T-cell (primary cell): Measurements from ENCODE around the gene TRIM75. TPM values are rescaled to one million over a fixed set of nuclear protein-coding genes. Genes with fewer than 3 reads are reported as not detected.
"Not testable (repeated sequence)": the region's sequence is repeated elsewhere in the genome, so short reads cannot be mapped to it uniquely, and the experiment has no call there.

Experiments used
- ATAC-seq, 4 experiments: fragments of 200-7000 bp in 3 of 4; fragments of 150-1000 bp in 1 of 4; cut with Tn5 transposase; replicated peaks in 1 of 4; 1 replicate in 3 of 4; 2 replicates in 1 of 4; pipeline ENCODE4 v1.10.0; 2021; ENCODE audit warnings: moderate library complexity in 3 of 4, mild to moderate bottlenecking in 2 of 4, moderate number of reproducible peaks in 1 of 4
- CTCF ChIA-PET, 2 donors: fragments of 300-600 bp; sonication (Branson Sonifier 250); formaldehyde crosslinking; loops; one replicate each; lab custom pipeline; 2022; ENCODE audit warnings: antibody characterized with exemption in 2 of 2; lab: Charles Lee
- POLR2A ChIA-PET, 2 donors: fragments of 300-600 bp; sonication (Branson Sonifier 250); formaldehyde crosslinking; loops; one replicate each; lab custom pipeline; 2022; ENCODE audit warnings: antibody characterized with exemption in 2 of 2; lab: Charles Lee
- DNase-seq, 35 experiments: peaks; one replicate each; pipeline versions ENCODE4 v3.0.0 to v3.0.0-alpha.2; 2013 to 2023
- H3K27ac ChIP-seq: one replicate; pipeline ENCODE4 v1.5.1; 2013; ENCODE audit warnings: low read length
- H3K27me3 ChIP-seq, 2 experiments: replicated peaks in 1 of 2; 1 replicate in 1 of 2; 2 replicates in 1 of 2; pipeline versions ENCODE4 v1.6.1 to v1.7.0; 2013; ENCODE audit warnings: low read length in 1 of 2, mixed read lengths in 1 of 2; ENCODE audit not compliant: control insufficient read depth in 2 of 2, insufficient read depth in 2 of 2; ENCODE audit errors: extremely low read depth in 1 of 2
- H3K36me3 ChIP-seq, 2 donors: 1 replicate in 1 of 2; 2 replicates in 1 of 2; pipeline versions ENCODE4 v1.6.1 to v1.7.0; 2013; ENCODE audit warnings: low read length in 1 of 2; ENCODE audit not compliant: control insufficient read depth in 2 of 2, insufficient read depth in 1 of 2; ENCODE audit errors: extremely low read depth in 1 of 2
- H3K4me1 ChIP-seq, 2 experiments: 1 replicate in 1 of 2; 2 replicates in 1 of 2; pipeline versions ENCODE4 v1.6.1 to v1.7.0; 2013; ENCODE audit warnings: low read length in 2 of 2, mixed read lengths in 1 of 2; ENCODE audit not compliant: insufficient read depth in 2 of 2, control insufficient read depth in 1 of 2; ENCODE audit errors: extremely low read depth in 1 of 2
- H3K4me3 ChIP-seq, 2 donors: 1 replicate in 1 of 2; 2 replicates in 1 of 2; pipeline versions ENCODE4 v1.5.1 to v1.7.0; 2013; ENCODE audit warnings: mild to moderate bottlenecking in 2 of 2, low read length in 1 of 2, moderate library complexity in 1 of 2; ENCODE audit not compliant: control insufficient read depth in 1 of 2; ENCODE audit errors: extremely low read depth in 1 of 2
- H3K9me3 ChIP-seq: 2 replicates; pipeline ENCODE4 v1.7.0; 2013
- H3K27ac Mint-ChIP-seq, 2 donors: one replicate each; pipeline ENCODE4 v1.8.0; 2020 to 2021; ENCODE audit warnings: mild to moderate bottlenecking in 2 of 2, mixed read lengths in 2 of 2
- H3K27me3 Mint-ChIP-seq, 2 donors: one replicate each; pipeline ENCODE4 v1.8.0; 2021 to 2022; ENCODE audit warnings: mixed read lengths in 2 of 2
- H3K36me3 Mint-ChIP-seq: one replicate; pipeline ENCODE4 v1.8.0; 2021; ENCODE audit warnings: mixed read lengths
- H3K4me1 Mint-ChIP-seq, 3 donors: one replicate each; pipeline ENCODE4 v1.8.0; 2020 to 2022; ENCODE audit warnings: mixed read lengths in 3 of 3, mild to moderate bottlenecking in 1 of 3
- H3K4me3 Mint-ChIP-seq, 3 donors: one replicate each; pipeline ENCODE4 v1.8.0; 2020 to 2022; ENCODE audit warnings: mild to moderate bottlenecking in 3 of 3, mixed read lengths in 3 of 3, moderate library complexity in 3 of 3
- H3K9me3 Mint-ChIP-seq, 3 donors: one replicate each; pipeline ENCODE4 v1.8.0; 2020 to 2022; ENCODE audit warnings: mixed read lengths in 3 of 3
- WGBS: methylation state at CpG from one replicate; pipeline ENCODE4 v1.1.5; 2013; ENCODE audit warnings: missing lambda C conversion rate; ENCODE audit not compliant: insufficient coverage; 5-methylcytosine and 5-hydroxymethylcytosine counted together
- total RNA-seq, 35 experiments: library from RNA in 6 of 35; stranded (reverse) in 6 of 35; fragments of 120-200 nt in 1 of 35; gene quantifications; one replicate each; pipeline versions ENCODE4 v1.2.1 to v1.2.4 and lab custom pipeline; 2013 to 2026

Gene TRIM75
- total RNA-seq, 5 donors from 2014 or later (not counting 1 experiment from before 2014, with no cell fraction given): not detected

DNA sequence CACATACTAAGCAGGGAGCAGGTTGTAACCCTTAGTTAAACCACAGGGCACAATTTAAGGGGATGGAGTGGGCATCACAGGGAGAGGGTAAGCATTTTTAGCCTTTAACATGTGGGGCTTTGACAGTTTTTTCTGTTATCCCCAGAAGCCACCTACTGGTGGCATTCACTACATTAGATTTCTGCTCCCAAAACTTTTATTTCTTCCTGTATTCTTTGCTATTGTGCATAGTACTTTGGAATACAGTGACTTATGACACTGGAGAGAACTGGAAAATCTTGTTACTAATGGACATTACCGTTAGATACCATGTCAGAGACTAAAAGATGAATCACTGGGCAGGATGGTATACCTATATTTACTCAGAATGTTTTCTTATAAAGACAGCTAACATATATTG lies 7.3 kb downstream of the TRIM75 start:
- CTCF ChIA-PET: no interaction called here
- ATAC-seq: no peak
- POLR2A ChIA-PET: no interaction called here
- H3K4me1 Mint-ChIP-seq: no peaks in the 10 kb centered on the region
- H3K9me3 Mint-ChIP-seq: no peaks in the 10 kb centered on the region
- no peaks in the 10 kb centered on the region for H3K36me3 Mint-ChIP-seq
- H3K27me3 Mint-ChIP-seq: no peaks in the 10 kb centered on the region
- H3K9me3 ChIP-seq: no peaks in the 10 kb centered on the region
- no peaks in the 10 kb centered on the region for H3K4me1 ChIP-seq
- H3K4me3 Mint-ChIP-seq: no peak overlapping the region
- H3K36me3 ChIP-seq: no peaks in the 10 kb centered on the region
- no peak for DNase-seq
- H3K4me3 ChIP-seq: no peak overlapping the region
- no peak overlapping the region for H3K27ac ChIP-seq
- no peak overlapping the region for H3K27ac Mint-ChIP-seq
- WGBS: no CpG with 5 or more reads among the region's 1 CpG
- H3K27me3 ChIP-seq: peaks cover 0 to 3% of the 10 kb centered on the region in 2 experiments

DNA sequence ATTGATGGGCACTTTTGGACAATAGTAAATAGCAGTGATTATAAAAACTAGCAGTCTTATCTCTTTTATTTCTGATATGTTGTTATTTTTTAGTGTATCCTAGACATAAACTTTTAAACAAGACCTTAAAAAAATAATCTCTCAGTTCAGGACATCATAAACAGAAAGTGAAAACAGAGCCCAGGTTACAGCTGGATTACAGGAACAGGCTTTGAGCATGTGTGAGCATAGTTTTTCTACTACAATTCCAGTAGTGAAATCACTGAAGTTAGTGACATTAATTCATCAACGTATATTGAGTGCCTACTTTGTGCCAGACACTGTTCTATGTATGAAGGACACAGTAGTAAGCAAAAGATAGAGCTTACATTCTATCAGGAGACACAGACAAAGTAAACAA lies 16.9 kb downstream of the TRIM75 start:
- H3K4me3 Mint-ChIP-seq: no peak overlapping the region
- H3K27me3 ChIP-seq: no peaks in the 10 kb centered on the region
- DNase-seq: no peak
- WGBS: no CpG with 5 or more reads among the region's 1 CpG
- H3K4me3 ChIP-seq: no peak overlapping the region
- CTCF ChIA-PET: no interaction called here
- H3K27me3 Mint-ChIP-seq: no peaks in the 10 kb centered on the region
- H3K36me3 ChIP-seq: peaks cover 0 to 2% of the 10 kb centered on the region in 2 donors
- H3K9me3 ChIP-seq: no peaks in the 10 kb centered on the region
- H3K4me1 Mint-ChIP-seq: no peaks in the 10 kb centered on the region
- no peak overlapping the region for H3K27ac ChIP-seq
- H3K36me3 Mint-ChIP-seq: peaks cover 15% of the 10 kb centered on the region
- H3K27ac Mint-ChIP-seq: no peak overlapping the region
- no peak for ATAC-seq
- POLR2A ChIA-PET: no interaction called here
- H3K4me1 ChIP-seq: no peaks in the 10 kb centered on the region
- H3K9me3 Mint-ChIP-seq: no peaks in the 10 kb centered on the region

- H3K4me1 Mint-ChIP-seq, H3K4me3 Mint-ChIP-seq, ATAC-seq: not testable (repeated sequence)
Observed at GRCh38 chr4:165073346-165073745, 19.7 kb downstream of the TRIM75 start.

GRCh38 chr4:165077034-165077578 lies 23.4 kb downstream of the TRIM75 start:
- peaks cover 0 to 15% of the 10 kb centered on the region in 2 donors for H3K36me3 ChIP-seq
- CTCF ChIA-PET: interaction anchor here in 1 of 2 donors (0.7 kb wide), 1 partner anchor 18 kb away, joined by 5 read pairs; no protein-coding TSS in a partner anchor
- H3K36me3 Mint-ChIP-seq: peaks cover 36% of the 10 kb centered on the region

More at GRCh38 chr4:165073346-165073745, 19.7 kb downstream of the TRIM75 start:
- H3K4me3 ChIP-seq, CTCF ChIA-PET, H3K27me3 ChIP-seq, H3K27ac Mint-ChIP-seq, H3K4me1 ChIP-seq, H3K27ac ChIP-seq, H3K27me3 Mint-ChIP-seq, DNase-seq, H3K36me3 ChIP-seq, H3K9me3 ChIP-seq, H3K9me3 Mint-ChIP-seq: not testable (repeated sequence)
- 98% methylated on average over 5 of the region's 11 CpGs for WGBS
- POLR2A ChIA-PET: interaction anchor here in 1 of 2 donors (0.6 kb wide), 1 partner anchor 19 kb away, joined by 3 read pairs; no protein-coding TSS in a partner anchor
- H3K36me3 Mint-ChIP-seq: peaks cover 27% of the 10 kb centered on the region

DNA sequence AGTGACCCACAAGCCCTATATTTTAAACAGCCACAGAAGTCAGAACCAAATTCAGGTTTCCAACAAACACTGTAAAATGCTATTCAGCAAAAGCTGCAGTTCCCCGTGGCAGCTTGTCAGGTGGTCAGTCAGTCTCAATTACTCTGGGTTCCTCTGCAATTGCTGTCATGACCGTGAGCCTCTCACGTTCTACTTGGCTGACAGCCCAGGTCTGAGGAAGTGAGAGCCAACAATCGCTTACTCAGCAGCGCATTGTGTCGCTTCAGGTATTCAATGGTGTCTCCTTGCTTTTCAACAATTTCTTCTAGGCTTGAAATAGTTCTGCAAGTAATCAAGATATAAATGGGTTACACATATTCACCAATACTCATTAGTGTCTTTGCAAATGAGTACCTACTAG lies 25.8 kb downstream of the TRIM75 start:
- no peaks in the 10 kb centered on the region for H3K4me1 ChIP-seq
- H3K4me3 Mint-ChIP-seq: no peak overlapping the region
- H3K27me3 ChIP-seq: no peaks in the 10 kb centered on the region
- H3K9me3 Mint-ChIP-seq: no peaks in the 10 kb centered on the region
- ATAC-seq: no peak
- DNase-seq: no peak
- H3K36me3 Mint-ChIP-seq: peaks cover 31% of the 10 kb centered on the region
- H3K36me3 ChIP-seq: peaks cover 0 to 13% of the 10 kb centered on the region in 2 donors
- H3K4me3 ChIP-seq: no peak overlapping the region
- no peak overlapping the region for H3K27ac ChIP-seq
- H3K27ac Mint-ChIP-seq: no peak overlapping the region
- ChIA-PET CTCF (interaction anchor here in 1 of 2 donors (1.0 kb wide), 1 partner anchor 96 kb away, joined by 5 read pairs; no protein-coding TSS in a partner anchor), POLR2A (no interaction called here)
- no peaks in the 10 kb centered on the region for H3K9me3 ChIP-seq
- WGBS: 83% methylated on average over 5 of the region's 6 CpGs
- H3K4me1 Mint-ChIP-seq: no peaks in the 10 kb centered on the region
- no peaks in the 10 kb centered on the region for H3K27me3 Mint-ChIP-seq

More at GRCh38 chr4:165077034-165077578, 23.4 kb downstream of the TRIM75 start:
- Histone ChIP-seq H3K27ac (no peak overlapping the region), H3K4me3 (no peak overlapping the region), H3K9me3 (no peaks in the 10 kb centered on the region), H3K4me1 (no peaks in the 10 kb centered on the region), H3K27me3 (no peaks in the 10 kb centered on the region)
- Mint-ChIP-seq H3K27me3 (no peaks in the 10 kb centered on the region), H3K9me3 (no peaks in the 10 kb centered on the region), H3K4me1 (no peaks in the 10 kb centered on the region), H3K27ac (no peak overlapping the region), H3K4me3 (no peak overlapping the region)
- ATAC-seq: no peak
- POLR2A ChIA-PET: no interaction called here
- WGBS: 85% methylated on average over 2 of the region's 5 CpGs
- DNase-seq: no peak

- H3K27me3 ChIP-seq, H3K27ac Mint-ChIP-seq, H3K4me3 ChIP-seq, H3K9me3 ChIP-seq, H3K4me1 Mint-ChIP-seq, H3K9me3 Mint-ChIP-seq, H3K27ac ChIP-seq, H3K4me3 Mint-ChIP-seq, H3K27me3 Mint-ChIP-seq, DNase-seq, POLR2A ChIA-PET, ATAC-seq, CTCF ChIA-PET, H3K4me1 ChIP-seq: not testable (repeated sequence)
- peaks cover 36% of the 10 kb centered on the region for H3K36me3 Mint-ChIP-seq
- H3K36me3 ChIP-seq: peaks cover 3 to 29% of the 10 kb centered on the region in 2 donors
- no CpG with 5 or more reads among the region's 7 CpGs for WGBS
Observed at GRCh38 chr4:165084787-165085186, 31.1 kb downstream of the TRIM75 start.
